ENCODE results near the gene PIP4K2C. TPM values are rescaled to one million over a fixed set of nuclear protein-coding genes. Genes with fewer than 3 reads are reported as not detected.

Gene PIP4K2C
- total and polyA plus RNA-seq, 2 of the 4 experiments (the other 2 are of a cell fraction): 12.5 to 23.1 TPM

GRCh38 chr12:57569858-57570257 is 21.1 kb upstream of the PIP4K2C start:
- H3K9ac ChIP-seq (ENCODE audit: low read depth, low read length): no peak overlapping the region
- H2BK15ac ChIP-seq (ENCODE audit: low read depth, low read length): no peak overlapping the region
- H3K18ac ChIP-seq (ENCODE audit: low read depth, low read length): no peak overlapping the region
- ATAC-seq (ENCODE audit: low read depth) (no peak), DNase-seq (no peak)
- H2AK5ac ChIP-seq (ENCODE audit: low read depth, low read length): no peak overlapping the region
- no peaks in the 10 kb centered on the region for H3K36me3 ChIP-seq (ENCODE audit: control insufficient read depth, insufficient read depth, low read length)
- no peaks in the 10 kb centered on the region for H3K4me1 ChIP-seq (ENCODE audit: control insufficient read depth, insufficient read depth, low read length)
- no peaks in the 10 kb centered on the region for H4K20me1 ChIP-seq (ENCODE audit: insufficient read depth, low read length)
- no peak overlapping the region for H3K56ac ChIP-seq (ENCODE audit: extremely low read depth, insufficient read depth, low read length)
- H3K9me1 ChIP-seq (ENCODE audit: insufficient read depth, low read length): no peaks in the 10 kb centered on the region
- no peak overlapping the region for H3K4me2 ChIP-seq (ENCODE audit: low read depth, low read length)
- H3K23ac ChIP-seq (ENCODE audit: low read depth, low read length): no peak overlapping the region
- no peak for TF ChIP-seq MAFK (IDR thresholded peaks at IDR 0.05; ENCODE audit: low read depth, low read length)
- TF ChIP-seq CTCF (conservative IDR thresholded peaks at IDR 0.05; ENCODE audit: low read depth, low read length): no peak
- TF ChIP-seq CEBPB (IDR thresholded peaks at IDR 0.05; ENCODE audit: low read depth, low read length): no peak
- no peak for TF ChIP-seq ELK1 (IDR thresholded peaks at IDR 0.05; ENCODE audit: borderline replicate concordance, low read depth, low read length)
- TF ChIP-seq RCOR1 (IDR thresholded peaks at IDR 0.05; ENCODE audit: insufficient replicate concordance, low read length): no peak
- TF ChIP-seq CHD1 (IDR thresholded peaks at IDR 0.05; ENCODE audit: low read depth, low read length): no peak
- no peak for TF ChIP-seq BHLHE40 (IDR thresholded peaks at IDR 0.05; ENCODE audit: low read depth, low read length)
- TF ChIP-seq MAZ (IDR thresholded peaks at IDR 0.05; ENCODE audit: borderline replicate concordance, low read depth, low read length): no peak
- TF ChIP-seq MXI1 (IDR thresholded peaks at IDR 0.05; ENCODE audit: borderline replicate concordance, low read depth, low read length): no peak
- 93% methylated on average over 6 of the region's 18 CpGs; no CpG with 5 or more reads in 1 of the 2 experiments for WGBS, 2 experiments (ENCODE audit: extremely low coverage in 2 of 2, insufficient read length in 1 of 2)
- H2BK20ac ChIP-seq (ENCODE audit: low read depth, low read length): no peak overlapping the region
- CTCF ChIA-PET: no interaction called here
- peak overlapping the region; percentile 7 for H2AK9ac ChIP-seq (replicated peaks; ENCODE audit: low read depth, low read length, poor library complexity)
- no peak overlapping the region for H4K5ac ChIP-seq (ENCODE audit: low read depth, low read length)
- intact Hi-C loops (cut with micrococcal nuclease) (loop anchor here (10.0 kb wide), 1 partner anchor 1295 kb away; no protein-coding TSS in a partner anchor), in situ Hi-C loops (cut with MboI; ENCODE audit: low sequenced_read_pairs) (no loop called here), dilution Hi-C loops (cut with HindIII; ENCODE audit: low sequenced_read_pairs, unreplicated experiment) (loop anchor here (25.0 kb wide), 1 partner anchor 92 kb away; no protein-coding TSS in a partner anchor)
- H2BK120ac ChIP-seq (ENCODE audit: low read depth, low read length): no peak overlapping the region
- H3K27me3 ChIP-seq (ENCODE audit: control insufficient read depth, insufficient read depth, low read length): peaks cover 11% of the 10 kb centered on the region
- H2AFZ ChIP-seq (replicated peaks; ENCODE audit: low read length, poor library complexity): no peak overlapping the region
- no peak overlapping the region for H3K4ac ChIP-seq (ENCODE audit: low read depth, low read length)
- no peak overlapping the region for H3K4me3 ChIP-seq (ENCODE audit: insufficient read depth, low read depth, low read length)
- no peak overlapping the region for H4K8ac ChIP-seq (ENCODE audit: low read depth in 2 of 2, low read length in 2 of 2)
- H3K79me1 ChIP-seq (ENCODE audit: low read depth in 1 of 2, low read length in 2 of 2): no peaks in the 10 kb centered on the region
- no peaks in the 10 kb centered on the region for H3K9me3 ChIP-seq (ENCODE audit: control insufficient read depth, insufficient read depth, low read length)
- BruUV-seq (replicated peaks): no TSS peak
- no peak overlapping the region for H3K14ac ChIP-seq (replicated peaks; ENCODE audit: low read depth, low read length)
- POLR2A ChIA-PET (ENCODE audit: unreplicated experiment): interaction anchor here (0.6 kb wide), 1 partner anchor 34 kb away, joined by 6 read pairs; no protein-coding TSS in a partner anchor
- no peak overlapping the region for H4K91ac ChIP-seq (ENCODE audit: insufficient read depth, low read depth, low read length)
- H3K27ac ChIP-seq (ENCODE audit: insufficient read depth, low read length): no peak overlapping the region
- no peak overlapping the region for H2BK5ac ChIP-seq (ENCODE audit: low read depth, low read length, poor library complexity, severe bottlenecking)

Data from IMR-90 (cell line).